ENCODE data around the gene SOX6. TPM values are rescaled to one million over a fixed set of nuclear protein-coding genes. Genes with fewer than 3 reads are reported as not detected.

The SOX6 gene
- polyA plus RNA-seq, 1 of the 3 experiments (the other 2 are of a cell fraction): 0.03 TPM

- no peaks in the 10 kb centered on the region for H3K9me2 ChIP-seq
- no peaks in the 10 kb centered on the region for H3F3A ChIP-seq (replicated peaks; ENCODE audit: insufficient read depth)
- no peak overlapping the region for H3K9ac ChIP-seq
- no peaks in the 10 kb centered on the region for H3K79me2 ChIP-seq (ENCODE audit: insufficient read depth)
- no peak overlapping the region for H3K4me3 ChIP-seq (ENCODE audit: low read depth in 2 of 2, low read length in 1 of 2)
- WGBS (ENCODE audit: low lambda C conversion rate): 80% methylated on average over 9 of the region's 9 CpGs
- H4K20me1 ChIP-seq (ENCODE audit: insufficient read depth): no peaks in the 10 kb centered on the region
- ChIA-PET POLR2A (no interaction called here), CTCF (no interaction called here)
- H3K9me3 ChIP-seq: no peaks in the 10 kb centered on the region
- H3K36me3 ChIP-seq (replicated peaks in 1 of 2; ENCODE audit: control insufficient read depth in 1 of 2, insufficient read depth in 2 of 2, low read length in 1 of 2): no peaks in the 10 kb centered on the region
- DNase-seq: no peak
- H3K4me1 ChIP-seq (ENCODE audit: control insufficient read depth in 1 of 2, insufficient read depth in 2 of 2, low read depth in 1 of 2, low read length in 1 of 2): no peaks in the 10 kb centered on the region
- no peaks in the 10 kb centered on the region for H3K27me3 ChIP-seq (ENCODE audit: insufficient read depth)
- no peak overlapping the region for H3K4me2 ChIP-seq
- no peak for TF ChIP-seq MEF2A (IDR thresholded peaks at IDR 0.05; ENCODE audit: borderline replicate concordance, low read depth)
- TF ChIP-seq RFX5 (IDR thresholded peaks at IDR 0.05; ENCODE audit: low read length): no peak
- TF ChIP-seq ELF1 (IDR thresholded peaks at IDR 0.05): no peak
- TF ChIP-seq NRF1 (IDR thresholded peaks at IDR 0.05; ENCODE audit: low read depth, low read length): no peak
- TF ChIP-seq MXI1 (IDR thresholded peaks at IDR 0.05; ENCODE audit: low read depth, low read length): no peak
- 0 out of 2 replicates have a peak overlapping the region, but pooled peaks have one; percentile 16 for H2AFZ ChIP-seq (ENCODE audit: low read depth)
- H3K27ac ChIP-seq (ENCODE audit: low read depth in 2 of 2, low read length in 1 of 2): no peak overlapping the region
Observed at GRCh38 chr11:16318320-16318719, 38.0 kb downstream of the SOX6 start.

- Histone ChIP-seq H3K4me3 (ENCODE audit: low read depth in 2 of 2, low read length in 1 of 2) (no peak overlapping the region), H3K9me3 (no peaks in the 10 kb centered on the region), H3K9me2 (no peaks in the 10 kb centered on the region), H3K27me3 (ENCODE audit: insufficient read depth) (no peaks in the 10 kb centered on the region), H3K4me2 (no peak overlapping the region), H3K4me1 (ENCODE audit: control insufficient read depth in 1 of 2, insufficient read depth in 2 of 2, low read depth in 1 of 2, low read length in 1 of 2) (no peaks in the 10 kb centered on the region), H2AFZ (ENCODE audit: low read depth) (0 out of 2 replicates have a peak overlapping the region, but pooled peaks have one; percentile 16), H3F3A (replicated peaks; ENCODE audit: insufficient read depth) (no peaks in the 10 kb centered on the region), H3K9ac (no peak overlapping the region), H3K79me2 (ENCODE audit: insufficient read depth) (no peaks in the 10 kb centered on the region), H4K20me1 (ENCODE audit: insufficient read depth) (no peaks in the 10 kb centered on the region), H3K27ac (ENCODE audit: low read depth in 2 of 2, low read length in 1 of 2) (no peak overlapping the region), H3K36me3 (replicated peaks in 1 of 2; ENCODE audit: control insufficient read depth in 1 of 2, insufficient read depth in 2 of 2, low read length in 1 of 2) (no peaks in the 10 kb centered on the region)
- TF ChIP-seq IRF3 (IDR thresholded peaks at IDR 0.05; ENCODE audit: low read depth, low read length) (no peak), FOSL2 (IDR thresholded peaks at IDR 0.05; ENCODE audit: borderline replicate concordance, low read depth) (no peak), GATA2 (CRISPR knock-in tag; IDR thresholded peaks at IDR 0.05) (no peak), PBX3 (IDR thresholded peaks at IDR 0.05) (no peak), RAD21 (IDR thresholded peaks at IDR 0.05; ENCODE audit: low read length) (no peak), EZH2phosphoT487 (IDR thresholded peaks at IDR 0.05; ENCODE audit: borderline replicate concordance, low read depth) (no peak)
- CTCF ChIA-PET: no interaction called here
- DNase-seq: no peak
- 44% methylated on average over 1 of the region's 1 CpG for WGBS (ENCODE audit: low lambda C conversion rate)
- POLR2A ChIA-PET: no interaction called here
Observed at GRCh38 chr11:16317712-16318111, 38.6 kb downstream of the SOX6 start.

- TF ChIP-seq IRF3 (IDR thresholded peaks at IDR 0.05; ENCODE audit: low read depth, low read length) (no peak), TCF12 (IDR thresholded peaks at IDR 0.05) (no peak), FOXM1 (IDR thresholded peaks at IDR 0.05; ENCODE audit: low read depth) (no peak), MAX (IDR thresholded peaks at IDR 0.05; ENCODE audit: low read depth) (no peak), USF1 (IDR thresholded peaks at IDR 0.05; ENCODE audit: borderline replicate concordance, low read depth) (no peak), MEF2A (IDR thresholded peaks at IDR 0.05; ENCODE audit: borderline replicate concordance, low read depth) (no peak), GABPA (IDR thresholded peaks at IDR 0.05; ENCODE audit: low read depth) (no peak), ELF1 (IDR thresholded peaks at IDR 0.05) (no peak), NRF1 (IDR thresholded peaks at IDR 0.05; ENCODE audit: low read depth, low read length) (no peak)
- H3K4me3 ChIP-seq (ENCODE audit: low read depth in 2 of 2, low read length in 1 of 2): no peak overlapping the region
- no peaks in the 10 kb centered on the region for H3K9me3 ChIP-seq
- no peak overlapping the region for H3K9ac ChIP-seq
- no peak overlapping the region for H3K4me2 ChIP-seq
- H3K9me2 ChIP-seq: no peaks in the 10 kb centered on the region
- 48% methylated on average over 1 of the region's 1 CpG for WGBS (ENCODE audit: low lambda C conversion rate)
- POLR2A ChIA-PET: no interaction called here
- H2AFZ ChIP-seq (ENCODE audit: low read depth): no peak overlapping the region
- no peaks in the 10 kb centered on the region for H3F3A ChIP-seq (replicated peaks; ENCODE audit: insufficient read depth)
- CTCF ChIA-PET: no interaction called here
- H3K27me3 ChIP-seq (ENCODE audit: insufficient read depth): no peaks in the 10 kb centered on the region
- H4K20me1 ChIP-seq (ENCODE audit: insufficient read depth): no peaks in the 10 kb centered on the region
- H3K4me1 ChIP-seq (ENCODE audit: control insufficient read depth in 1 of 2, insufficient read depth in 2 of 2, low read depth in 1 of 2, low read length in 1 of 2): no peaks in the 10 kb centered on the region
- no peak for DNase-seq
- H3K79me2 ChIP-seq (ENCODE audit: insufficient read depth): no peaks in the 10 kb centered on the region
- no peaks in the 10 kb centered on the region for H3K36me3 ChIP-seq (replicated peaks in 1 of 2; ENCODE audit: control insufficient read depth in 1 of 2, insufficient read depth in 2 of 2, low read length in 1 of 2)
- no peak overlapping the region for H3K27ac ChIP-seq (ENCODE audit: low read depth in 2 of 2, low read length in 1 of 2)
Observed at GRCh38 chr11:16313846-16314245, 42.5 kb downstream of the SOX6 start.

All from SK-N-SH (cell line).